Common myeloid progenitor, CD34-positive (primary cell): ENCODE results near the gene DQX1.

Experiments
- CTCF ChIA-PET: fragments of 350-600 bp; sonication (Branson Sonifier 250); formaldehyde crosslinking; loops from one replicate; lab custom pipeline; 2021; ENCODE audit warnings: antibody characterized with exemption; lab: Charles Lee
- POLR2A ChIA-PET: fragments of 350-600 bp; sonication (Branson Sonifier 250); formaldehyde crosslinking; loops from one replicate; lab custom pipeline; 2021; ENCODE audit warnings: antibody characterized with exemption; lab: Charles Lee
- DNase-seq, 3 donors: peaks; one replicate each; pipeline versions ENCODE4 v3.0.0 to v3.0.0-alpha.2; 2013
- H3K27ac ChIP-seq, 2 experiments: 1 replicate in 1 of 2; 2 replicates in 1 of 2; pipeline ENCODE4 v1.7.0; 2013; ENCODE audit warnings: inconsistent platforms in 2 of 2, low read length in 2 of 2, mild to moderate bottlenecking in 2 of 2, low read depth in 1 of 2, moderate library complexity in 1 of 2; ENCODE audit not compliant: severe bottlenecking in 2 of 2, insufficient read depth in 1 of 2, poor library complexity in 1 of 2
- H3K27me3 ChIP-seq, 5 experiments: replicated peaks in 2 of 5; 1 replicate in 3 of 5; 2 replicates in 2 of 5; pipeline versions ENCODE4 v1.6.1 to v1.7.0; 2013; ENCODE audit warnings: low read length in 4 of 5, mild to moderate bottlenecking in 2 of 5, moderate library complexity in 2 of 5, inconsistent platforms in 1 of 5; ENCODE audit not compliant: insufficient read depth in 5 of 5, control insufficient read depth in 4 of 5
- H3K36me3 ChIP-seq, 4 experiments: 1 replicate in 2 of 4; 2 replicates in 2 of 4; pipeline versions ENCODE4 v1.6.1 to v1.7.0; 2013; ENCODE audit warnings: low read length in 3 of 4, control low read depth in 1 of 4, mild to moderate bottlenecking in 1 of 4; ENCODE audit not compliant: control insufficient read depth in 4 of 4, insufficient read depth in 4 of 4
- H3K4me1 ChIP-seq, 4 experiments: 1 replicate in 3 of 4; 2 replicates in 1 of 4; pipeline versions ENCODE4 v1.6.1 to v1.7.1; 2013; ENCODE audit warnings: low read length in 3 of 4, mild to moderate bottlenecking in 3 of 4, control low read depth in 1 of 4, inconsistent platforms in 1 of 4, moderate library complexity in 1 of 4; ENCODE audit not compliant: control insufficient read depth in 4 of 4, insufficient read depth in 4 of 4; ENCODE audit errors: control extremely low read depth in 1 of 4
- H3K4me3 ChIP-seq, 7 experiments: 1 replicate in 4 of 7; 2 replicates in 3 of 7; pipeline versions ENCODE4 v1.5.1 to v1.7.0; 2013; ENCODE audit warnings: mild to moderate bottlenecking in 7 of 7, low read length in 6 of 7, moderate library complexity in 6 of 7, inconsistent platforms in 2 of 7, low read depth in 2 of 7, control low read depth in 1 of 7; ENCODE audit not compliant: insufficient read depth in 4 of 7, control insufficient read depth in 1 of 7; ENCODE audit errors: extremely low read depth in 1 of 7
- H3K9me3 ChIP-seq, 5 experiments: 1 replicate in 4 of 5; 2 replicates in 1 of 5; pipeline versions ENCODE4 v1.6.1 to v1.7.1; 2013; ENCODE audit warnings: low read length in 4 of 5, mild to moderate bottlenecking in 2 of 5, inconsistent platforms in 1 of 5, low read depth in 1 of 5, moderate library complexity in 1 of 5; ENCODE audit not compliant: control insufficient read depth in 4 of 5, insufficient read depth in 2 of 5; ENCODE audit errors: control extremely low read depth in 1 of 5
- WGBS: methylation state at CpG from one replicate; pipeline ENCODE4 v1.1.5; 2013; ENCODE audit not compliant: insufficient coverage; 5-methylcytosine and 5-hydroxymethylcytosine counted together

The DQX1 gene

GRCh38 chr2:74516650-74517049 is 9.4 kb downstream of the DQX1 start:
- Histone ChIP-seq H3K27ac (no peak overlapping the region), H3K9me3 (peaks cover 0 to 6% (median 0%) of the 10 kb centered on the region in 5 experiments), H3K4me1 (peaks cover 0 to 38% (median 30%) of the 10 kb centered on the region in 4 experiments), H3K36me3 (no peaks in the 10 kb centered on the region), H3K27me3 (peaks cover 13 to 92% (median 51%) of the 10 kb centered on the region in 5 experiments), H3K4me3 (peak overlapping the region in 3 of 7 experiments; percentile 47 to 64 (median 62))
- ChIA-PET CTCF (interaction anchor here (1.5 to 9.0 kb wide), 5 partner anchors 8 to 71 kb away, joined by 4 to 53 read pairs (median 14); partner anchors contain the start of genes AUP1, HTRA2 and PCGF1), POLR2A (interaction anchor here (0.9 to 1.1 kb wide), 2 partner anchors 10 to 12 kb away, joined by 3 read pairs; partner anchors contain the start of genes AUP1 and DQX1)
- DNase-seq, result no peak
- 76% methylated on average over 13 of the region's 13 CpGs for WGBS

GRCh38 chr2:74515981-74516633 is 9.9 kb downstream of the DQX1 start:
- no peak overlapping the region for H3K27ac ChIP-seq
- DNase-seq, result peak in 2 of 3 donors; percentile 70 to 73
- H3K27me3 ChIP-seq, result peaks cover 13 to 95% (median 56%) of the 10 kb centered on the region in 5 experiments
- 3% methylated on average over 63 of the region's 72 CpGs for WGBS
- H3K4me1 ChIP-seq, result peaks cover 0 to 38% (median 30%) of the 10 kb centered on the region in 4 experiments
- ChIA-PET CTCF (interaction anchor here (1.7 to 9.0 kb wide), 5 partner anchors 7 to 72 kb away, joined by 6 to 53 read pairs (median 14); partner anchors contain the start of genes AUP1, HTRA2 and PCGF1), POLR2A (interaction anchor here (0.9 to 1.1 kb wide), 2 partner anchors 10 to 13 kb away, joined by 3 read pairs; partner anchors contain the start of genes AUP1 and DQX1)
- H3K9me3 ChIP-seq, result peaks cover 0 to 6% (median 0%) of the 10 kb centered on the region in 5 experiments
- H3K4me3 ChIP-seq, result peak overlapping the region in 6 of 7 experiments; percentile 26 to 64 (median 52)
- H3K36me3 ChIP-seq, result no peaks in the 10 kb centered on the region

GRCh38 chr2:74515271-74515980 is 10.6 kb downstream of the DQX1 start:
- WGBS, result 3% methylated on average over 51 of the region's 60 CpGs
- POLR2A ChIA-PET, result interaction anchor here (1.1 kb wide), 1 partner anchor 11 kb away, joined by 3 read pairs; the partner anchor contains the start of gene DQX1
- CTCF ChIA-PET, result interaction anchor here (1.1 to 9.0 kb wide), 7 partner anchors 7 to 73 kb away, joined by 3 to 53 read pairs (median 7); partner anchors contain the start of genes AUP1, CCDC142, HTRA2 and PCGF1
- H3K4me3 ChIP-seq, result peak overlapping the region in 5 of 7 experiments; percentile 39 to 64 (median 56)
- peaks cover 0 to 6% (median 0%) of the 10 kb centered on the region in 5 experiments for H3K9me3 ChIP-seq
- peaks cover 15 to 99% (median 57%) of the 10 kb centered on the region in 5 experiments for H3K27me3 ChIP-seq
- no peak for DNase-seq
- H3K36me3 ChIP-seq, result no peaks in the 10 kb centered on the region
- H3K27ac ChIP-seq, result no peak overlapping the region
- H3K4me1 ChIP-seq, result peaks cover 0 to 38% (median 30%) of the 10 kb centered on the region in 4 experiments

GRCh38 chr2:74514368-74515270 is 11.4 kb downstream of the DQX1 start, which contains the start of gene TLX2:
Gene TLX2 (plus strand): TSS chr2:74514450. CDS start chr2:74514807, 357 bp downstream.
- WGBS, result under 1% methylated on average over 58 of the region's 82 CpGs
- H3K27ac ChIP-seq, result no peak within 1 kb of the TSS

DNA sequence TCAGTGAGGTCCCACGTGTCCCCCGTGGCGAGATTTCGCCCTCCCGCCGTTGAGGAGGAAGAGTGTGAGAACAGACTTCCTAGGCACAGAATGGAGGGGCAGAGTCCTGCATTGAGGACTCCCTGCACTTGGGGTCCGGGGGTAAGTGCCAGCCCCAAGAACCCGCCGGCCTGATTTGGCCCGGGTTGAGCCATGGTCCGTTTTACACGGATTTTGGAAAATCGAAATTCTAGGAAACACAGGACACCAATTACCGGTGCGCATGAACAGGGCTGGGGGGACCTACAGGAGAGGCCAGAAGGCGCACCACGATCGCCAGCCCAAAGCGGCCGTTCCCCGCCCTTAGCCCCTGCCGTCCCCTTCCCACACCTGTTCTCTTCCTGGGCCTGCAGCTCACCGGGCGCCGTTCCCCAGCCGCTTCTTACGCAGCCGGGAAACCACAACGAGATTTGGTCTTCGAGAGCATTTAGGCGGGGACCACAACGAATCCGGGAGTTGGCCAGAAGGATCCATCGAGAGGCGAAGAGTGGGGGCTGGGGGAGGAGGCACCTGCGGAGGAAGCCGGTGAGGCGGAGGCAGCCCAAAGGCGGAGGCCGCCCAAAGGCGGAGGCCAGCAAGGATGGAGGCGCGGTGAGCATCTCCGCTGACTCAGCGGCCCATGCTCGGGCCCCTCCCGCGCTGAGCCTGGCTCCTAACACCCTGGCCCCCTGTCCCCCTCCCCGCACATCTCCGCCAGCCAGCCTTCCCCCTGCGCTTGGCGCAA is 12.2 kb downstream of the DQX1 start:
- no peak overlapping the region for H3K4me3 ChIP-seq
- POLR2A ChIA-PET, result interaction anchor here (1.1 kb wide), 1 partner anchor 16 kb away, joined by 3 read pairs; the partner anchor contains the start of genes AUP1 and HTRA2
- H3K27ac ChIP-seq, result no peak overlapping the region
- peak in 2 of 3 donors; percentile 36 for DNase-seq
- H3K9me3 ChIP-seq, result peaks cover 0 to 6% (median 0%) of the 10 kb centered on the region in 5 experiments
- 4% methylated on average over 50 of the region's 52 CpGs for WGBS
- no peaks in the 10 kb centered on the region for H3K36me3 ChIP-seq
- H3K27me3 ChIP-seq, result peaks cover 15 to 91% (median 54%) of the 10 kb centered on the region in 5 experiments
- peaks cover 0 to 38% (median 30%) of the 10 kb centered on the region in 4 experiments for H3K4me1 ChIP-seq
- CTCF ChIA-PET, result interaction anchor here (1.4 to 3.5 kb wide), 4 partner anchors 10 to 74 kb away, joined by 4 to 14 read pairs (median 6); partner anchors contain the start of genes CCDC142 and TTC31

More at GRCh38 chr2:74514368-74515270, 11.4 kb downstream of the DQX1 start, which contains the start of gene TLX2:
- DNase-seq, result peak in 2 of 3 donors; percentile 40 to 42
- POLR2A ChIA-PET, result interaction anchor here (1.1 kb wide), 1 partner anchor 15 kb away, joined by 3 read pairs; the partner anchor contains the start of genes AUP1 and HTRA2
- Histone ChIP-seq H3K4me1 (peaks cover 0 to 38% (median 30%) of the 10 kb centered on the region in 4 experiments), H3K27me3 (peaks cover 16 to 99% (median 55%) of the 10 kb centered on the region in 5 experiments), H3K9me3 (peaks cover 0 to 6% (median 0%) of the 10 kb centered on the region in 5 experiments), H3K4me3 (peak within 1 kb of the TSS in 4 of 7 experiments; percentile 22 to 56 (median 52)), H3K36me3 (no peaks in the 10 kb centered on the region)
- CTCF ChIA-PET, result interaction anchor here (1.1 to 9.0 kb wide), 6 partner anchors 9 to 73 kb away, joined by 3 to 53 read pairs (median 7); partner anchors contain the start of genes AUP1, CCDC142, HTRA2 and TTC31
